ENCODE measurements around the gene TWIST1. TPM values are rescaled to one million over a fixed set of nuclear protein-coding genes. Genes with fewer than 3 reads are reported as not detected.

TWIST1 gene
- total RNA-seq, 1 donor from 2014 or later, result not detected

GRCh38 chr7:19089378-19089777 lies 28.1 kb downstream of the TWIST1 start:
- TF ChIP-seq CTCF (IDR thresholded peaks at IDR 0.05), result no peak
- peaks cover 4% of the 10 kb centered on the region for H3K27me3 Mint-ChIP-seq
- peaks cover 2% of the 10 kb centered on the region for H3K9me3 Mint-ChIP-seq
- intact Hi-C loops (cut with micrococcal nuclease), result no loop called here
- no peak overlapping the region for H3K4me3 Mint-ChIP-seq
- no peak for ATAC-seq (ENCODE audit: low read depth)
- no peaks in the 10 kb centered on the region for H3K36me3 Mint-ChIP-seq (ENCODE audit: low read depth)
- H3K4me1 Mint-ChIP-seq, result no peaks in the 10 kb centered on the region
- ChIA-PET POLR2A (no interaction called here), CTCF (no interaction called here)
- no peak overlapping the region for H3K27ac Mint-ChIP-seq
- DNase-seq, result no peak

- H3K36me3 Mint-ChIP-seq (ENCODE audit: low read depth), result no peaks in the 10 kb centered on the region
- no peak for ATAC-seq (ENCODE audit: low read depth)
- H3K27me3 Mint-ChIP-seq, result peaks cover 14% of the 10 kb centered on the region
- peaks cover 7% of the 10 kb centered on the region for H3K9me3 Mint-ChIP-seq
- ChIA-PET CTCF (no interaction called here), POLR2A (no interaction called here)
- intact Hi-C loops (cut with micrococcal nuclease), result no loop called here
- no peak overlapping the region for H3K27ac Mint-ChIP-seq
- no peak for TF ChIP-seq CTCF (IDR thresholded peaks at IDR 0.05)
- DNase-seq, result no peak
- H3K4me1 Mint-ChIP-seq, result no peaks in the 10 kb centered on the region
- H3K4me3 Mint-ChIP-seq, result no peak overlapping the region
Observed at GRCh38 chr7:19080093-19080492, 37.3 kb downstream of the TWIST1 start.

- H3K4me1 Mint-ChIP-seq, result no peaks in the 10 kb centered on the region
- CTCF ChIA-PET, result no interaction called here
- peaks cover 7% of the 10 kb centered on the region for H3K9me3 Mint-ChIP-seq
Observed at GRCh38 chr7:19079066-19079465, 38.4 kb downstream of the TWIST1 start.

GRCh38 chr7:19069842-19070241 lies 47.6 kb downstream of the TWIST1 start:
- no peak overlapping the region for H3K4me3 Mint-ChIP-seq
- intact Hi-C loops (cut with micrococcal nuclease), result no loop called here
- no peaks in the 10 kb centered on the region for H3K4me1 Mint-ChIP-seq
- TF ChIP-seq CTCF (IDR thresholded peaks at IDR 0.05), result no peak
- H3K27ac Mint-ChIP-seq, result no peak overlapping the region
- DNase-seq (no peak), ATAC-seq (ENCODE audit: low read depth) (no peak)
- POLR2A ChIA-PET, result no interaction called here
- H3K36me3 Mint-ChIP-seq (ENCODE audit: low read depth), result no peaks in the 10 kb centered on the region
- CTCF ChIA-PET, result no interaction called here
- H3K27me3 Mint-ChIP-seq, result no peaks in the 10 kb centered on the region
- H3K9me3 Mint-ChIP-seq, result no peaks in the 10 kb centered on the region

More at GRCh38 chr7:19079066-19079465, 38.4 kb downstream of the TWIST1 start:
- no peak overlapping the region for H3K27ac Mint-ChIP-seq
- POLR2A ChIA-PET, result no interaction called here
- no peak for TF ChIP-seq CTCF (IDR thresholded peaks at IDR 0.05)
- no peak overlapping the region for H3K4me3 Mint-ChIP-seq
- no peak for DNase-seq
- intact Hi-C loops (cut with micrococcal nuclease), result no loop called here
- H3K27me3 Mint-ChIP-seq, result peaks cover 14% of the 10 kb centered on the region
- no peak for ATAC-seq (ENCODE audit: low read depth)
- H3K36me3 Mint-ChIP-seq (ENCODE audit: low read depth), result no peaks in the 10 kb centered on the region

GRCh38 chr7:19066170-19066569 lies 51.3 kb downstream of the TWIST1 start:
- no peak for TF ChIP-seq CTCF (IDR thresholded peaks at IDR 0.05)
- H3K4me1 Mint-ChIP-seq, result no peaks in the 10 kb centered on the region
- no peak for DNase-seq
- ATAC-seq (ENCODE audit: low read depth), result no peak
- intact Hi-C loops (cut with micrococcal nuclease), result no loop called here
- H3K27ac Mint-ChIP-seq, result no peak overlapping the region
- H3K4me3 Mint-ChIP-seq, result no peak overlapping the region
- H3K36me3 Mint-ChIP-seq (ENCODE audit: low read depth), result no peaks in the 10 kb centered on the region
- CTCF ChIA-PET, result no interaction called here
- no peaks in the 10 kb centered on the region for H3K9me3 Mint-ChIP-seq
- POLR2A ChIA-PET, result no interaction called here
- H3K27me3 Mint-ChIP-seq, result peaks cover 3% of the 10 kb centered on the region

Other genes starting within 250 kb of the TWIST1 start
- not detected in 2 replicates for gene FERD3L, start 27.8 kb upstream of the TWIST1 start, total RNA-seq